TTC549 (cell line): ENCODE results near the gene POLR2L.

Experiments used
- FAIRE-seq: peaks from 2 replicates; lab custom pipeline; 2012; peaks lifted over from hg19 to GRCh38; lab: Jason Lieb, UNC

POLR2L gene

DNA sequence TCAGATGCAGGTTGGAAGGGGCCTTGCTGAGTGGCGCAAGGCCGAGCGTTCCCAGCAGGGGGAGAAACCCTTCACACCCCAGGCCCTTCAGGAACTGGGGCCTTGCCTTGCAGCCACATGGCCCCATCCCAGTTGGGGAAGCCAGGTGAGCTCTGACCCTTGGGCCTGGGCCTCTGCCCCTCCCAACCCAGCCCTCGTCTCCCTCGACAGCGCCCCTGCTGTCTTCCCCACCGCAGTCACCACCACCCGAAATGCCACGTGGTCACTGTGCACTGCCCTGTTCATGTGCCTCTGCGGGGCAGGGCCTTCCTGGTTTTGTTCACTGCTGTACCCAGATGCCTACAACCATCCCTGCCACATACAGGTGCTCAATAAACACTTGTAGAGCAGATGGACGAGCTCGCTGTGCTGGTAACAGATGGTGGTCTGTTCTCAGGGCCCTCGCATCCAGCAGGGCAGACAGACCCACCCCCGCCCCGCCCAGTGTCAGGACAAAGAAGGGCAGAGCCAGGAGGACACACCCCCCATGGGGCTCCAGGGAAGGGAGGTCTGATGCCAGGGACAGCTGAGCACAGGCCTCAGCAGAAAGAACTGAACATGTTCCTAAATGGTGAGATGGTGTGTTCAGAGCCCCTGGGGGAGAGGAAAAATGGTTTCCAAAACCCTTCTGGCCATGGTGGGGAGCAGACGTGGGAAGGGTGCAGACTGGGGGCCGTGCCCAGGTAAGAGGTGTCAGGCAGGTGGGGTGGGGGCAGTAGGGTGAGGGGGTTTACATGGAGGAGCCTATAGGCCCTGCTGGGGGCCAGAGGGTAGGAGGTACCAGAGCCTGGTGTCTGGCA, 3.7 kb downstream of the POLR2L start:
- no peak for FAIRE-seq

- no peak for FAIRE-seq
Measured at GRCh38 chr11:837990-838307, 4.4 kb downstream of the POLR2L start.

- no peak for FAIRE-seq
Measured at GRCh38 chr11:837189-837989, 4.9 kb downstream of the POLR2L start.

DNA sequence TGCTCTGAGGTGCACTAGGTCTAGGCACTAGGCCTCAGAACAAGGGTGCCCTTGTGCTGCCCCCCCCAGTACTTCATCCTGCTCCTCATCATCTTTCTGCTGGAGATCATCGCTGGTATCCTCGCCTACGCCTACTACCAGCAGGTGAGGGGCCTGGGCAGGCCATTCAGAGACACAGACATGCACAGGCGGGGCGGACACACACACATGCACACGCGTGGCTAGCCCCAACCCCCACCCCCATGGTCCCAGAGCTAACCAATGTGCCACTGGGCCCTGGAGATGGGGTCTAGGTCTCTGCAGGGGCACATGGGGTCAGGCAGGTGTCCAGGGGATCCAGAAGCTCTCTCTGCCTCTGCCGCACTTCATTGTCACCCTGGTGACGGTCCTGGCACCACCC, 5.6 kb downstream of the POLR2L start:
- no peak for FAIRE-seq

- FAIRE-seq, result no peak
Measured at GRCh38 chr11:836274-836673, 6.1 kb downstream of the POLR2L start.

DNA sequence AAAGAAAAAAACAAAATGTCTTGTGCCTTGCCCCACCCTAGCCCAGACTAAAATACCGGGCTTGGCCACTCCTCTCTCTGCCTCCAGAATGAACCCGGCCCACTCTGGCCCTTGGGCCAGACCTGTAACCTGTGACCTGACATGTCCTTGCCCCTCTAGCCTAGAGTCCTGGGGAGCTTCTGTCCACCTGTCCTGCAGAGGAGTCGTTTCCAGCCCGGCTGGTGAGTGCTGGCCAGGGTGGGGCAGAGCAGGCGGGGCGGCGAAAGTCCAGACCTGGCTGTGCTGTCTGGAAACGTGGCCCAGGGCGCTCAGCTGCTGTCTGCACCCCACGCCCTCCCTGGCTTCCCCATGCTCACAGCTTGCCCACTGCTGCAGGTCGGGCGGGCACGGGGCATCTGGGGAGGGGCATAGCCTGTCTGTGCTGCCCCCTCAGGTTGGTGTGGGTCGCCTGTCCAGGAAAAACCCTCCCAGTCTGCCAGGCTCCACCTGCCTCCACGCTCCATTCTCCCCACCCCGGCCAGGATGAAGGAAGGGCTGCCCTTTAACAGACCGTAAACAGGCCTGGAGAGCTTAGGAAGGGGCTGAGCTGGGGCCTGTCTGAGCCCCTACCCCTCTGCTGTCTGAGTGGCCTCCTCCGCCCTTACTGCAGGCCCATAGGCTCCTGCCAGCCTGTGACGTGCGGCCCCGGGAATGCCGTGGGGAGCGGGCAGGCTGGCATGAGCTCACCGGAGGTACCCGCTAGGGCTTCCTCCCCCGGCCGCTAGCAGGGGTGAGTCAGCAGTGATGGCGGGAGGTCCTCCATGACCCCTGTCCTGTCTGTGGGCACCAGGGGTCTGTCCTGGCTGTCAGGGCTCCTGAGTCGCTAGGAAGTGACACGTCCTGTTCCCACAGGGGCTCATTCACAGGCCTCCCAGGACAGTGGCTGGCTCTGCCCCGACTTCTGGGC, 7.7 kb downstream of the POLR2L start:
- FAIRE-seq, result no peak

GRCh38 chr11:833849-834311, 8.4 kb downstream of the POLR2L start:
- FAIRE-seq, result no peak

- FAIRE-seq, result no peak
Measured at GRCh38 chr11:833114-833791, 9.1 kb downstream of the POLR2L start.

- no peak for FAIRE-seq
Measured at GRCh38 chr11:832529-833113, 9.7 kb downstream of the POLR2L start, which contains the start of gene CD151. TSS of gene CD151 (plus strand) at chr11:832952. CDS start at chr11:836070, 3,118 bp downstream.

DNA sequence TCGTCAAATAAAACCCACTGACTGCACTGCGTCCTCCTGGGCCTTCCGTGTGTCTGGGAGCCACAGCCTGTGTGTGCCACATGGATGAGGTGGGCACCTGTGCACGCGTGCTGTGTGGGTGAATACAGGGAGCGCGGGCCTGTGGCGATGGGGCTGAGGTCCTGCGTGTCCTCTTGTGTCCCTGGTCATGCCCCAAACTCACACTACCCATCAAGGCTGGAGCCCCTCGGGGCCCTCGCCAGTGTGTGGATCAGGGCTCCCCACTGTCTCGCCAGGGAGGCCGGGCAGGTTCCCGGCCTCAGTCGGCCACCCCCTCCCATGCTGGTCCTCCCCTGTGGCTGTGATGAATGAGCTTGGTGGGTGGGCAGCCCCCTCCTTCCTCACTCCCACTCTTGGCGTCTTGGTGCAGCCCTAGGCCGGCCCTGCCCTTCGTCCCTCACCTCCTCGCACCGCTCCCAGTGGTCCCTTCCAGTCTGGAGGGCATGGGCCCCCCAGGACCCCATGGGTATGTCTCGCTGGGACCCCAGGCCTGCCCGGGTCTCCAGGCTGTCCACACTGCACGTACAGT, 10.3 kb downstream of the POLR2L start:
- FAIRE-seq, result no peak

- no peak for FAIRE-seq
Measured at GRCh38 chr11:831118-831864, 11.0 kb downstream of the POLR2L start.

- FAIRE-seq, result no peak
Measured at GRCh38 chr11:830295-831117, 11.8 kb downstream of the POLR2L start.

DNA sequence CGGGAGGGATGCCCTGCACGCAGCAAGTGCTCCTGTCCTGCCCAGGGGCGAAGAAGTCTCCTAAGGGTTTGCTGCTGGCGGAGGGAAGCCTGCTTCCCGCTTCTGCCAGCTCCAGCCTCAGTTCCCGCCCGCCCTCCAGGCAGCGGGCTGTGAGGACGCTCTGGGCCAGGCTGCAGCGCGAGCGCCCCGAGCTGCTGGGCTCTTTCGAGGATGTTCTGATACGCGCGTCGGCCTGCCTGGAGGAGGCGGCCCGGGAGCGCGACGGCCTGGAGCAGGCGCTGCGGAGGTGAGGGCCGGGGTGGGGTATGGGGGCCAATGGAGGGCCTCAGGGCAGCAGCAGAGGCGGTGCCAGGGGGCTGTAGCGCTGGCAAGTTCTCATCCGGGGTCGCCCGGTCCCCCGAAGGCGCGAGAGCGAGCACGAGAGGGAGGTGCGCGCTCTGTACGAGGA, 12.5 kb downstream of the POLR2L start:
- no peak for FAIRE-seq

DNA sequence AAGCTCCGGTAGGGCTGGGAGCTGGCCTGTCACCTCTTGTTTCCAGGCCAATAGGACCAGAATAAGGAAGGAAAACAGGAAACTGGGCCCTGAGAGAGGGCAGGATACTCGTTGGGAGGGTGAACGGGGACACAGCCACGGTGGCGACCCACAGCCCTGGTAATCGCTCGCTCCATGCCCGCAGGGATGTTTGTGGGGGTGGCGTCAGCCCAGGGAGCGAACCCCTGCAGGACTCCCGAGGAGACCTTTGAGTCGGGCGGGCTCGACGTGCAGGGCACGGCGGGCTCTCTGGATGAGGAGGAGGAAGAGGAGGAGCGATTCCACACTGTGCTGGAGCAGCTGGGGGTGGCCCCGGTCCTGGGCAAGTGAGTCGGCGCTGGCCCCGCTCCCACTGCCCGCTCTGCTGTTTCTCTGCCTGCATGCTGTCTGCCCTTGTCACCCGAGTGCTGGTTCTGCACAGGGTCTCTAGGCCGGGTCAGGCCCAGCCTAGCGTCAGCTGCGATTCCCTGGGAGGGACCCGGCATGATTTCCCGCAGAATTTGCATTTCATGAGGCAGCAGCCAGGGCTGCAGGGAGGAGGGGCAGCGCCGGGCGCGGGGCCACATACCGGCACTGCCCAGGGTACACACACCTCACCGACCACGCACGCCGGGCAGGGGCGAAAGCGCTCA, 13.0 kb downstream of the POLR2L start:
- FAIRE-seq, result no peak

DNA sequence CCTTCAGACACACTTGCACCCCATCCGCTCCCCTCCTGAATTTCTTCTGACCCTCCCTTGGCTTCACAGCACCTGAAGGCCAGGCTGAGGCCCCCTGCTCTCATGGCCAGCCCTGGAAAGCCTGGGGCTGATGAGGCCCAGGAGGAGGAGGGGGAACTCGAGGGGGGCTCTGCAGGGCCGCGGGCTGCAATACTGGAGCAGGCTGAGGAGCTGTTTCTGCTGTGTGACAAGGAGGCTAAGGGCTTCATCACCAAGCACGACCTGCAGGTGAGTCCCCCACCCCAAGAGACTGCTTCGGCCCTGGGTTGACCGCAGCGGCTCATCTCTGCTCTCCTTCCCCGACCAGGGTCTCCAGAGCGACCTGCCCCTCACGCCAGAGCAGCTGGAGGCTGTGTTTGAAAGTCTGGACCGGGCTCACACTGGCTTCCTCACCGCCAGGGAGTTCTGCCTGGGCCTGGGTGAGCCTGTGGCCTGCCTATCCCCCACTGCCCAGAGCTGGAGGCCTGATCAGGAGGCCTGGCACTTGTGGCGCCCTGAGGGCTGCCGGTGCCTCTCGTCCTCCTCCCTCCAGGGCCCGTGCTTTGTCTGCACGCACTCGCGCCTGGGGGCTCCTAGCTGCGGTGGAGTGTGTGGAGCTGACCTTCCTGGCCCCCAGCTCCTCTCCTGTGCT, 13.7 kb downstream of the POLR2L start:
- no peak for FAIRE-seq

GRCh38 chr11:827897-828192, 14.5 kb downstream of the POLR2L start, which contains the start of gene CRACR2B:
TSS of gene CRACR2B (plus strand) at chr11:827919. CDS start at chr11:828608, 689 bp downstream.
- no peak for FAIRE-seq

- FAIRE-seq, result no peak
Measured at GRCh38 chr11:827146-827896, 15.0 kb downstream of the POLR2L start.

GRCh38 chr11:826836-827145, 15.5 kb downstream of the POLR2L start:
- FAIRE-seq, result no peak
